ENCODE measurements around the gene NFYA.

DNA sequence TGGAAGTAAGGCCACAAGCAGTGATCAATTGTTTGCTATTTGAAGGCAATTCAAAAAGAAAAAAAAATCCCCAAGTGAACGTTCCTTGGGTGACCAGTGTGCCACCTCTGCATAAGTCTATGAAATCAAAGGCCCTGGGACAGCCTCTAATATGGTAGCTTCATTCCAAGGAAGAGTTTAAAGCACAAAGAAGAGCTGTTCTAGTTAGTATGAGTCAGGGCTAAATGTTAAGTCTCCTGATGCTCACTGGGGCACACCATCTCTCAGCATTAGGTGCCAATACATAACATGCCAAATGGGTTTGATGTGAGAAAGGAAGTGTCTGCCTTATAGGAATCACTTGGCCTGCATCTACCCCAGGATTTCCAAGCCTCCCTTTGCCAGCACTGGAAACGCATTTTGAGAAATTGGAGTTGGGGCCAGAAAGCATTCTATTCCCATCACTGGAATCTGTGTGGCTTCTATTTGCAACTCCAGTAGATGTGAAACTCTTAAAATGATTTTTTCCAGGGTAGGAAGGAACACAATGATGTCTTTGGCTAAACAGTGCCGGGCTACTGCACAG is 46.7 kb upstream of the NFYA start:
- no peak for TF ChIP-seq EP300 (IDR thresholded peaks at IDR 0.05)
- TF ChIP-seq, protein P1, sequence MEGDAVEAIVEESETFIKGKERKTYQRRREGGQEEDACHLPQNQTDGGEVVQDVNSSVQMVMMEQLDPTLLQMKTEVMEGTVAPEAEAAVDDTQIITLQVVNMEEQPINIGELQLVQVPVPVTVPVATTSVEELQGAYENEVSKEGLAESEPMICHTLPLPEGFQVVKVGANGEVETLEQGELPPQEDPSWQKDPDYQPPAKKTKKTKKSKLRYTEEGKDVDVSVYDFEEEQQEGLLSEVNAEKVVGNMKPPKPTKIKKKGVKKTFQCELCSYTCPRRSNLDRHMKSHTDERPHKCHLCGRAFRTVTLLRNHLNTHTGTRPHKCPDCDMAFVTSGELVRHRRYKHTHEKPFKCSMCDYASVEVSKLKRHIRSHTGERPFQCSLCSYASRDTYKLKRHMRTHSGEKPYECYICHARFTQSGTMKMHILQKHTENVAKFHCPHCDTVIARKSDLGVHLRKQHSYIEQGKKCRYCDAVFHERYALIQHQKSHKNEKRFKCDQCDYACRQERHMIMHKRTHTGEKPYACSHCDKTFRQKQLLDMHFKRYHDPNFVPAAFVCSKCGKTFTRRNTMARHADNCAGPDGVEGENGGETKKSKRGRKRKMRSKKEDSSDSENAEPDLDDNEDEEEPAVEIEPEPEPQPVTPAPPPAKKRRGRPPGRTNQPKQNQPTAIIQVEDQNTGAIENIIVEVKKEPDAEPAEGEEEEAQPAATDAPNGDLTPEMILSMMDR (IDR thresholded peaks at IDR 0.05), result no peak

Measured in tibial nerve (tissue), 4 donors.